ENCODE measurements around the gene DLGAP1. TPM values are rescaled to one million over a fixed set of nuclear protein-coding genes. Genes with fewer than 3 reads are reported as not detected.

DLGAP1 gene
- total and polyA plus RNA-seq, 10 of the 15 experiments (the other 5 are each of a cell fraction or from before 2014, with no cell fraction given): 0.23 to 27.6 (median 1.9) TPM

GRCh38 chr18:3806656-3807055 is 648.5 kb downstream of the DLGAP1 start:
- CTCF ChIA-PET: interaction anchor here (1.1 to 2.0 kb wide), 4 partner anchors 10 to 189 kb away, joined by 3 to 7 read pairs (median 4); no protein-coding TSS in a partner anchor
- FAIRE-seq: no peak

GRCh38 chr18:3804336-3804735 is 650.8 kb downstream of the DLGAP1 start:
- no peak overlapping the region for H3K4me3 ChIP-seq
- no peaks in the 10 kb centered on the region for H3K9me3 ChIP-seq (replicated peaks; ENCODE audit: control insufficient read depth, insufficient read depth, low read length)
- ChIA-PET POLR2A (interaction anchor here (1.4 kb wide), 1 partner anchor 13 kb away, joined by 4 read pairs; no protein-coding TSS in a partner anchor), CTCF (interaction anchor here (0.5 kb wide), 1 partner anchor 97 kb away, joined by 3 read pairs; no protein-coding TSS in a partner anchor), SMC1A (ENCODE audit: uncharacterized antibody, unreplicated experiment) (interaction anchor here (0.9 to 2.4 kb wide), 4 partner anchors 10 to 35 kb away, joined by 3 to 8 read pairs (median 4); no protein-coding TSS in a partner anchor), RAD21 (ENCODE audit: unreplicated experiment) (no interaction called here)
- no peaks in the 10 kb centered on the region for H3K27me3 ChIP-seq (replicated peaks in 1 of 2; ENCODE audit: control insufficient read depth in 2 of 2, insufficient read depth in 2 of 2, low read length in 1 of 2)
- no peak overlapping the region for H2AFZ ChIP-seq (ENCODE audit: control insufficient read depth, low read depth, low read length)
- no peak overlapping the region for H3K9ac ChIP-seq (ENCODE audit: control insufficient read depth, insufficient read depth, low read length)
- ATAC-seq: no peak
- no peaks in the 10 kb centered on the region for H3K4me1 ChIP-seq (ENCODE audit: control insufficient read depth, insufficient read depth, low read length)
- peaks cover 0 to 4% of the 10 kb centered on the region in 2 experiments; a peak in 2 of 4 replicates for H3K36me3 ChIP-seq (ENCODE audit: control insufficient read depth in 2 of 2, insufficient read depth in 2 of 2, low read length in 1 of 2)
- no peaks in the 10 kb centered on the region for H3K79me2 ChIP-seq (ENCODE audit: control insufficient read depth, insufficient read depth, low read length)
- WGBS (ENCODE audit: insufficient coverage, insufficient replicate concordance, low lambda C conversion rate, missing lambda C conversion rate): 50% methylated on average over 4 of the region's 4 CpGs
- no peak overlapping the region for H3K4me2 ChIP-seq (ENCODE audit: control insufficient read depth, insufficient read depth)
- H3K27ac ChIP-seq (ENCODE audit: control insufficient read depth, insufficient read depth): no peak overlapping the region
- no peak for FAIRE-seq
- in situ Hi-C loops (cut with MboI) (no loop called here), intact Hi-C loops (cut with micrococcal nuclease; ENCODE audit: unreplicated experiment) (no loop called here)
- no TSS peak for BruUV-seq (replicated peaks)
- no peak for DNase-seq (ENCODE audit: low read depth, low spot score)
- H4K20me1 ChIP-seq (ENCODE audit: control insufficient read depth, insufficient read depth): no peaks in the 10 kb centered on the region
- TF ChIP-seq SREBF2 (IDR thresholded peaks at IDR 0.05; ENCODE audit: low read length) (no peak), ZBTB11 (CRISPR knock-in tag; IDR thresholded peaks at IDR 0.05) (no peak), IKZF2 (IDR thresholded peaks at IDR 0.05) (no peak), CREB1 (IDR thresholded peaks at IDR 0.05; ENCODE audit: low read depth) (no peak), RAD21 (IDR thresholded peaks at IDR 0.05; ENCODE audit: insufficient read depth, low read depth, low read length) (no peak), PAX5 (IDR thresholded peaks at IDR 0.05; ENCODE audit: borderline replicate concordance, low read depth, low read length) (no peak), HDAC6 (IDR thresholded peaks at IDR 0.05; ENCODE audit: unreplicated experiment) (no peak), STAT1 (conservative IDR thresholded peaks at IDR 0.05) (no peak)

More at GRCh38 chr18:3806656-3807055, 648.5 kb downstream of the DLGAP1 start:
- in situ Hi-C loops (cut with MboI): no loop called here
- no peak overlapping the region for H3K27ac ChIP-seq (ENCODE audit: control insufficient read depth, insufficient read depth)
- POLR2A ChIA-PET: interaction anchor here (0.6 kb wide), 1 partner anchor 48 kb away, joined by 3 read pairs; no protein-coding TSS in a partner anchor
- H3K4me1 ChIP-seq (ENCODE audit: control insufficient read depth, insufficient read depth, low read length): no peaks in the 10 kb centered on the region
- DNase-seq (ENCODE audit: low read depth, low spot score): no peak
- peaks cover 0 to 4% of the 10 kb centered on the region in 2 experiments; a peak in 2 of 4 replicates for H3K36me3 ChIP-seq (ENCODE audit: control insufficient read depth in 2 of 2, insufficient read depth in 2 of 2, low read length in 1 of 2)
- H3K27me3 ChIP-seq (replicated peaks in 1 of 2; ENCODE audit: control insufficient read depth in 2 of 2, insufficient read depth in 2 of 2, low read length in 1 of 2): no peaks in the 10 kb centered on the region
- SMC1A ChIA-PET (ENCODE audit: uncharacterized antibody, unreplicated experiment): interaction anchor here (1.0 kb wide), 2 partner anchors 14 to 16 kb away, joined by 3 read pairs; no protein-coding TSS in a partner anchor
- no peak for ATAC-seq
- RAD21 ChIA-PET (ENCODE audit: unreplicated experiment): interaction anchor here (1.0 kb wide), 1 partner anchor 33 kb away, joined by 3 read pairs; no protein-coding TSS in a partner anchor
- H2AFZ ChIP-seq (ENCODE audit: control insufficient read depth, low read depth, low read length): no peak overlapping the region
- no TSS peak for BruUV-seq (replicated peaks)
- no peaks in the 10 kb centered on the region for H4K20me1 ChIP-seq (ENCODE audit: control insufficient read depth, insufficient read depth)
- no peaks in the 10 kb centered on the region for H3K9me3 ChIP-seq (replicated peaks; ENCODE audit: control insufficient read depth, insufficient read depth, low read length)
- TF ChIP-seq SMAD1 (IDR thresholded peaks at IDR 0.05; ENCODE audit: low read depth, partially characterized antibody): no peak
- no peak for TF ChIP-seq PKNOX1 (IDR thresholded peaks at IDR 0.05)
- H3K79me2 ChIP-seq (ENCODE audit: control insufficient read depth, insufficient read depth, low read length): no peaks in the 10 kb centered on the region
- no peak overlapping the region for H3K9ac ChIP-seq (ENCODE audit: control insufficient read depth, insufficient read depth, low read length)
- 8% methylated on average over 4 of the region's 4 CpGs for WGBS (ENCODE audit: insufficient coverage, insufficient replicate concordance, low lambda C conversion rate, missing lambda C conversion rate)
- no peak overlapping the region for H3K4me2 ChIP-seq (ENCODE audit: control insufficient read depth, insufficient read depth)
- no peak overlapping the region for H3K4me3 ChIP-seq
- intact Hi-C loops (cut with micrococcal nuclease; ENCODE audit: unreplicated experiment): no loop called here
